ELF-1 (cell line): ENCODE data around the gene RPL39.
"Not testable (repeated sequence)": the region's sequence is repeated elsewhere in the genome, so short reads cannot be mapped to it uniquely, and the experiment has no call there.

ENCODE experiments used
- DNase-seq: peaks from one replicate; pipeline ENCODE4 v3.0.0-alpha.2; 2016; ENCODE audit warnings: low read depth, low spot score

The RPL39 gene

GRCh38 chrX:119763181-119763580 is 28.2 kb downstream of the RPL39 start:
- no peak for DNase-seq

- no peak for DNase-seq
Measured at GRCh38 chrX:119762718-119763117, 28.7 kb downstream of the RPL39 start.

GRCh38 chrX:119760026-119760877 is 31.2 kb downstream of the RPL39 start:
- no peak for DNase-seq

GRCh38 chrX:119759248-119759766 is 32.1 kb downstream of the RPL39 start:
- DNase-seq: peak; percentile 51

GRCh38 chrX:119758731-119759247 is 32.6 kb downstream of the RPL39 start:
- peak; percentile 50 for DNase-seq

- peak; percentile 83 for DNase-seq
Measured at GRCh38 chrX:119757979-119758730, 33.3 kb downstream of the RPL39 start, which contains the start of gene SOWAHD. Gene SOWAHD, plus strand, starts transcription at chrX:119758588. Its CDS starts 80 bp downstream, at chrX:119758668.

- no peak for DNase-seq
Measured at GRCh38 chrX:119757646-119757978, 33.8 kb downstream of the RPL39 start.

GRCh38 chrX:119756926-119757635 is 34.3 kb downstream of the RPL39 start:
- DNase-seq: no peak

- DNase-seq: no peak
Measured at GRCh38 chrX:119755981-119756533, 35.4 kb downstream of the RPL39 start.

GRCh38 chrX:119753639-119754257 is 37.7 kb downstream of the RPL39 start:
- peak; percentile 65 for DNase-seq

- DNase-seq: peak; percentile 95
Measured at GRCh38 chrX:119753001-119753400, 38.4 kb downstream of the RPL39 start.

- DNase-seq: not testable (repeated sequence)
Measured at GRCh38 chrX:119750751-119751150, 40.7 kb downstream of the RPL39 start.

GRCh38 chrX:119750131-119750530 is 41.3 kb downstream of the RPL39 start:
- DNase-seq: not testable (repeated sequence)

- no peak for DNase-seq
Measured at GRCh38 chrX:119745283-119745848, 46.1 kb downstream of the RPL39 start.

- DNase-seq: no peak
Measured at GRCh38 chrX:119738742-119739141, 52.7 kb downstream of the RPL39 start.
